BJ (cell line): ENCODE results near the gene SNX10. TPM values are rescaled to one million over a fixed set of nuclear protein-coding genes. Genes with fewer than 3 reads are reported as not detected.
A peak's percentile ranks its signal among the peaks of the same experiment; 100 is the strongest.
"Not testable (repeated sequence)": the region's sequence is repeated elsewhere in the genome, so short reads cannot be mapped to it uniquely, and the experiment has no call there.

Experiments
- CTCF ChIA-PET: fragments of 350-600 bp; formaldehyde crosslinking; extraction: SDS; loops from one replicate; lab custom pipeline; 2021; ENCODE audit warnings: antibody characterized with exemption, inconsistent platforms; lab: Yijun Ruan, JAX
- POLR2A ChIA-PET: fragments of 300-600 bp; sonication (Branson Sonifier 250); formaldehyde crosslinking; extraction: SDS; loops from one replicate; lab custom pipeline; 2021; ENCODE audit warnings: antibody characterized with exemption; lab: Charles Lee
- DNase-seq: peaks from one replicate; pipeline ENCODE4 v3.0.0-alpha.2; 2011; ENCODE audit warnings: low read depth
- H3K27me3 ChIP-seq: 2 replicates; pipeline ENCODE4 v1.6.0; 2011; ENCODE audit warnings: low read length; ENCODE audit not compliant: control insufficient read depth, insufficient read depth
- H3K36me3 ChIP-seq: 2 replicates; pipeline ENCODE4 v1.5.1; 2011; ENCODE audit warnings: low read length; ENCODE audit not compliant: control insufficient read depth, insufficient read depth
- H3K4me3 ChIP-seq: 2 replicates; pipeline ENCODE4 v1.5.1; 2011; ENCODE audit warnings: low read depth, mild to moderate bottlenecking, control low read depth, low read length
- polyA plus RNA-seq: library from polyadenylated mRNA; depleted of rRNA; stranded (reverse); fragments of >200 nt; gene quantifications from 2 replicates; pipeline ENCODE4 v1.2.3, GENCODE V29; 2011
- TF ChIP-seq, protein P1 (sequence below): IDR thresholded peaks from 2 replicates; pipeline ENCODE4 v1.5.1; 2011; ENCODE audit warnings: low read depth, mild to moderate bottlenecking, control low read depth, inconsistent platforms, low read length, moderate library complexity; ENCODE audit not compliant: insufficient read depth

SNX10 gene
- polyA plus RNA-seq, 1 experiment, result not detected

DNA sequence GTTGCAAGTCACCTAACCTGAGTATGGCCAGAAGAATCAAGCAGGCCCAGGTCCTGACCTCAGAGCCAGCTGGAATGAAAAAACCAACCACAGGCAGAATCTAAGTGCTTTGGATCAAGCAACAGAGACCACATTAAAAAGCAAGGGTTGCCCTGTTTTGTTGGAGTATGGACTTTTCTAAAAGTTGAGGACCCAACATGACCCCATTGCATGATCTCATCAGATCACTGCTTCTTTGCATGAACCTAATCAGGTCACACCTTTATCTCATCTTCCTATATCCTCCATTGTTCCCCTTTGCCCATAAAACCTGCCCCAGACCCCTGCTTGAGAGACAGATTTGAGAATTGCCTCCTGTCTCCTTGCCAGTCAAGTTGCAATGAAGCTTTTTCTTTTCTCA lies 11.6 kb upstream of the SNX10 start:
- Histone ChIP-seq H3K36me3 (no peaks in the 10 kb centered on the region), H3K4me3 (no peak overlapping the region), H3K27me3 (no peaks in the 10 kb centered on the region)
- POLR2A ChIA-PET, result no interaction called here
- TF ChIP-seq, protein P1, sequence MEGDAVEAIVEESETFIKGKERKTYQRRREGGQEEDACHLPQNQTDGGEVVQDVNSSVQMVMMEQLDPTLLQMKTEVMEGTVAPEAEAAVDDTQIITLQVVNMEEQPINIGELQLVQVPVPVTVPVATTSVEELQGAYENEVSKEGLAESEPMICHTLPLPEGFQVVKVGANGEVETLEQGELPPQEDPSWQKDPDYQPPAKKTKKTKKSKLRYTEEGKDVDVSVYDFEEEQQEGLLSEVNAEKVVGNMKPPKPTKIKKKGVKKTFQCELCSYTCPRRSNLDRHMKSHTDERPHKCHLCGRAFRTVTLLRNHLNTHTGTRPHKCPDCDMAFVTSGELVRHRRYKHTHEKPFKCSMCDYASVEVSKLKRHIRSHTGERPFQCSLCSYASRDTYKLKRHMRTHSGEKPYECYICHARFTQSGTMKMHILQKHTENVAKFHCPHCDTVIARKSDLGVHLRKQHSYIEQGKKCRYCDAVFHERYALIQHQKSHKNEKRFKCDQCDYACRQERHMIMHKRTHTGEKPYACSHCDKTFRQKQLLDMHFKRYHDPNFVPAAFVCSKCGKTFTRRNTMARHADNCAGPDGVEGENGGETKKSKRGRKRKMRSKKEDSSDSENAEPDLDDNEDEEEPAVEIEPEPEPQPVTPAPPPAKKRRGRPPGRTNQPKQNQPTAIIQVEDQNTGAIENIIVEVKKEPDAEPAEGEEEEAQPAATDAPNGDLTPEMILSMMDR, result no peak
- DNase-seq, result no peak
- CTCF ChIA-PET, result no interaction called here

DNA sequence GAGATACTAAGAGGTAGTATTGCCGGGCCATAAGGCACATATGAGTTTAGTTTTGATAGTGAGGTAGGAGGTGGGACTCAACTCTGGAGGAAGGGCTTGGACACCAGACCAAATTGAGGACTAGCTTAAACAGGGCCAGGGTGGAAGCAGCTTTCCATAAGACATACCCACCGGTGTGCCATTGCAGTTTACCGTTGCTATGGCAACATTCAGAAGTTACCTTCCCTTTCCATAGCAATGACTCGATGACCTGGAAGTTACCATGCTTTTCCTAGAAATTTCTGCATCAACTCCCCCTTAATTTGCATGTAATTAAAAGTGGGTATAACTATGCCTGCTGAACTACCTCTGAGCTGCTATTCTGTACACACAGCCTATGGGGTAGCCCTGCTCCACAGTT lies 10.9 kb upstream of the SNX10 start:
- no peaks in the 10 kb centered on the region for H3K27me3 ChIP-seq
- TF ChIP-seq, protein P1, result no peak
- no peaks in the 10 kb centered on the region for H3K36me3 ChIP-seq
- no peak for DNase-seq
- ChIA-PET CTCF (no interaction called here), POLR2A (no interaction called here)
- no peak overlapping the region for H3K4me3 ChIP-seq

DNA sequence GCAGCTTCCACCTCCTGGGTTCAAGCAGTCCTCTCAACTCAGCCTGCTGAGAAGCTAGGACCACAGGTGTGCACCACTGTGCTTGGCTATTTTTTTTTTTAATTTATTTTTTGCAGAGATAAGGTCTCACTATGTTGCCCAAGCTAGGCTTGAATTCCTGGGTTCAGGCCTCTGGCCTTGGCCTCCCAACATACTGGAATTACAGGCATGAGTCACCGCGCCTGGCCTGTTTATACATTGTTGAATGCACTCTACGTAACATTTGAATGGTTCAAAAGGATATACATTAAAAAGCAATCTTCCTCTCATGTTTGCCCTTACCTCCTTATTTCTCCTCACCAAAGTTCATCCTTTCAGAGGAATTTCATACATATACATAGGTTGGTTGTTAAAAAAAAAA lies 7.2 kb upstream of the SNX10 start:
- H3K4me3 ChIP-seq, result no peak overlapping the region
- no peaks in the 10 kb centered on the region for H3K36me3 ChIP-seq
- DNase-seq, result no peak
- no peaks in the 10 kb centered on the region for H3K27me3 ChIP-seq
- ChIA-PET CTCF (interaction anchor here (0.9 to 2.5 kb wide), 5 partner anchors 9 to 200 kb away, joined by 3 to 20 read pairs (median 3); no protein-coding TSS in a partner anchor), POLR2A (no interaction called here)
- TF ChIP-seq, protein P1, result no peak

DNA sequence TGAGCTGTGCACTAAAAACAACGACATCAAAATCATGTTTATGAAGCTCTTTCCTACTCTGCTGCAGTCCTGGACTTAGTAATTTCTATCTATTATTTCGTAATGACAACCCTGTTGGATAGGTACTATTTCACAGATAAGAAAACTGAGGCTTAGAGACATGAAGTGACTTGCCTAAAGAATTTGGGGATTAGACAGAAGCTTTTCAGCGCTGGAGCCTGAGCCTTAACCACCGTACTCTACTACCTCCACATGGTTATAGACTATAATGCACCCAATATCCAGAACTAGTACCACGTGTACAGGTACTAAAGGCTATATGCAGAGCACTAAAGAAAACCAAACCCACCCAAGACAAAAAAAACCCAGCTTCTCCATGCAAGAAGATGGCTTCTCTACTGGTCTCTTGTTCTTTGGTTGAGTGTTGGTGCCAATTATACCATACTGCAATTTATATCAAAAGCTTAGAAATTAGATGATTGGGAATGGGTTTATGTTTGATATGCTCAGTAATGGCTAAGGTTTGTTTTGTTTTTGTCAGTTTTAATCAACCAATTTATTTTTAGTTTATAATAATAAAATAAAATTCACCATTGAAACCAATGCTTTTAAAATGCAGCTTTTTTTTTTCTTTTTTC lies 6.5 kb upstream of the SNX10 start:
- Histone ChIP-seq H3K27me3 (no peaks in the 10 kb centered on the region), H3K4me3 (no peak overlapping the region), H3K36me3 (no peaks in the 10 kb centered on the region)
- ChIA-PET POLR2A (no interaction called here), CTCF (interaction anchor here (0.9 to 2.5 kb wide), 5 partner anchors 9 to 201 kb away, joined by 3 to 20 read pairs (median 3); no protein-coding TSS in a partner anchor)
- no peak for DNase-seq
- TF ChIP-seq, protein P1, result 0 out of 2 replicates have a peak, but pooled peaks have one; percentile 11

DNA sequence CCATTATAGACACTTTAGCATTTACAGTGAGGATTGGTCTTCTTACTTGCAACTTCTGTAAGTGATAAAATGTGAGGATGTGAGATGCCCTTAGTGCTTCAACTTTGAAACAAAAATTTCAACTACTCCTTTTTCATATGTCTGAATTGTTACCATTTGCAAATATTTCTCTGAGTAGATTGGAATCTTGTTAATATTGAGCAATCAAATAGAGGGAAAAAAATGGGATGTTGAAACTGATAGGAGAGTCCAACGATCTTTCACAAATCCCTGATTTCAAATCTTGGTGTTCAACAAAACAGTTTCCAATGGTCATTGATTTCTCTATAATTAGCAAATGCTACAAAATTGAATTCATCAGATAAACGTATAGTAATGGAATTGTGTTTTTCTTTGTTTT lies 5.5 kb upstream of the SNX10 start:
- Histone ChIP-seq H3K36me3 (no peaks in the 10 kb centered on the region), H3K27me3 (peaks cover 1% of the 10 kb centered on the region; the same call in 1 of the 2 replicates), H3K4me3 (no peak overlapping the region)
- TF ChIP-seq, protein P1, result no peak
- no peak for DNase-seq
- POLR2A ChIA-PET, result no interaction called here
- CTCF ChIA-PET, result interaction anchor here (2.5 kb wide), 1 partner anchor 195 kb away, joined by 20 read pairs; no protein-coding TSS in a partner anchor

DNA sequence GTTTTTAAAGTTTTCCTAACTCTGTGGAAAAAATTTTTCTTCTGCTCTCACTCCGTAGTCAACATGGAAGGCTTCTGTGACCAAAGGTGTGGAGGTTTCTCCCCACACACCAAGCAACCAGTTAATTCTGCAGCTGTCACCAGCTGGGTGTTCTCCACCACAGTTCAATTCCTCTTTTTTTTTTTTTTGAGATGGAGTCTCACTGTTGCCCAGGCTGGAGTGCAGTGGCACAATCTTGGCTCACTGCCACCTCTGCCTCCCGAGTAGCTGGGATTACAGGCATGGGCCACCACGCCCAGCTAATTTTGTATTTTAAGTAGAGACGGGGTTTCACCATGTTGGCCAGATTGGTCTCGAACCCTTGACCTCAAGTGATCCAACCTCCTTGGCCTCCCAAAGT lies 3.5 kb upstream of the SNX10 start:
- H3K27me3 ChIP-seq, H3K36me3 ChIP-seq, DNase-seq, H3K4me3 ChIP-seq, POLR2A ChIA-PET: not testable (repeated sequence)
- CTCF ChIA-PET, result interaction anchor here (1.4 kb wide), 1 partner anchor 197 kb away, joined by 3 read pairs; no protein-coding TSS in a partner anchor
